Ovary (tissue), 9 donors: ENCODE results near the gene TNIK. TPM values are rescaled to one million over a fixed set of nuclear protein-coding genes. Genes with fewer than 3 reads are reported as not detected.

Experiments used
- DNase-seq, 5 donors: peaks; one replicate each; pipeline ENCODE4 v3.0.0-alpha.2; 2019 to 2020
- H3K27ac ChIP-seq, 2 donors: fragments of 200-600 bp; one replicate each; pipeline versions ENCODE4 v1.5.1 to v1.8.0; 2019 to 2022
- H3K27me3 ChIP-seq: fragments of 200-600 bp; one replicate; pipeline ENCODE4 v1.8.0; 2022
- H3K36me3 ChIP-seq: fragments of 200-600 bp; sonication (generic); one replicate; pipeline ENCODE4 v1.5.1; 2019
- H3K4me1 ChIP-seq: one replicate; pipeline ENCODE4 v1.8.1; 2013; ENCODE audit warnings: mild to moderate bottlenecking, moderate library complexity; ENCODE audit not compliant: insufficient read depth
- H3K4me3 ChIP-seq: fragments of 200-600 bp; sonication (generic); one replicate; pipeline ENCODE4 v1.5.1; 2017
- H3K9me3 ChIP-seq, 2 donors: fragments of 200-600 bp in 1 of 2; sonication (generic) in 1 of 2; one replicate each; pipeline versions ENCODE4 v1.5.1 to v1.8.1; 2013 to 2019; ENCODE audit warnings: mild to moderate bottlenecking in 1 of 2, moderate library complexity in 1 of 2
- EP300 ChIP-seq: sonication (generic); formaldehyde crosslinking; IDR thresholded peaks from one replicate; pipeline ENCODE4 v1.6.1; 2017; ENCODE audit warnings: antibody characterized with exemption
- POLR2A ChIP-seq: fragments of 450-650 bp; IDR thresholded peaks from one replicate; pipeline ENCODE4 v1.6.1; 2017; ENCODE audit warnings: antibody characterized with exemption, mild to moderate bottlenecking, moderate library complexity
- WGBS, 3 donors: extraction: QIAGEN DNeasy Blood & Tissue Kit in 1 of 3; methylation state at CpG; one replicate each; pipeline versions ENCODE4 v1.1.5 to v1.1.7; 2013 to 2017; 5-methylcytosine and 5-hydroxymethylcytosine counted together
- intact Hi-C, 4 donors: fragments of 100-400 bp; cut with DNase I; formaldehyde crosslinking; loops; one replicate each; pipeline versions ENCODE4 v1.11.0 to v1.15.1; 2022 to 2023
- polyA plus RNA-seq, 2 donors: library from polyadenylated mRNA; stranded (reverse); fragments of 200-250 nt in 1 of 2; fragments of 350-450 nt in 1 of 2; fragmentation: Illumina TruSeq in 1 of 2; extraction: RNeasy Lipid Tissue Mini Kit (QIAGEN cat#74804) in 1 of 2; gene quantifications; one replicate each; pipeline ENCODE4 v1.2.3, GENCODE V29; 2013 to 2014
- total RNA-seq, 7 donors: library from RNA; depleted of rRNA in 2 of 7; stranded (reverse); fragments of >200 nt in 2 of 7; fragmentation: NEBNext Ultra II Directional in 3 of 7; extraction: Animal tissue kit (Norgen Biotek cat#: 25700) in 3 of 7; gene quantifications; one replicate each; pipeline versions ENCODE4 v1.1.0 to v1.2.4, GENCODE V29; 2016 to 2023
- TF ChIP-seq, protein P1 (sequence below), 3 donors: fragments of 450-650 bp in 2 of 3; fragments of 200-600 bp in 1 of 3; IDR thresholded peaks; one replicate each; pipeline versions ENCODE4 v1.5.1 to v1.8.0; 2016 to 2022; ENCODE audit warnings: antibody characterized with exemption in 3 of 3, mild to moderate bottlenecking in 1 of 3
- donor health status: DM: no; HTN: no; CAD: no; lungs with moderate emphysema.
- donor health status: DM: no; HTN: no; CAD: no.
- donor health status: Bipolar disorder and iron deficiency.
- donor health status: DM: yes; HTN: yes; CAD: no.
- donor health status: DM: no; HTN: no; CAD: no.
- donor health status: DM: yes; HTN: yes; CAD: no.

The TNIK gene
- total and polyA plus RNA-seq, 9 donors, result 1.1 to 9.5 (median 4.5) TPM

DNA sequence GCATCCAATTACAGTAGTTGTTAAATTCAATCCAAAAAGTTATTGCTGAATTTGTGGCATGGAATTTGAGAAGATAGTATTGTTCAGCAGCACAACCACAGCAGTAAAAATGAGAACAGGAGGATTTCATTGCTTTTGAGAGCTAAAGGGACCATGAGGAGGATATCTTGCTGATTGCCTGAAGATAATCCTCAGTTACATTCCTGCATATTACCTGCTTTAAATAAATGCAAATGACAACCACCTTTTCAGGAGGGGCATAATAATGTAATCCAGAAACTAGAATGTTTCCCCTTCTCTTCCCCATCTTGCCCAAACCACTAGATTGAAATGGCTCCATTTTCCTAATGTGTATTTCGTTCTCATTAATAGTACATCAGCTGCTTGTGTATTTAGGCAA is 398.5 kb downstream of the TNIK start:
- TF ChIP-seq POLR2A (no peak), EP300 (no peak)
- TF ChIP-seq, protein P1, sequence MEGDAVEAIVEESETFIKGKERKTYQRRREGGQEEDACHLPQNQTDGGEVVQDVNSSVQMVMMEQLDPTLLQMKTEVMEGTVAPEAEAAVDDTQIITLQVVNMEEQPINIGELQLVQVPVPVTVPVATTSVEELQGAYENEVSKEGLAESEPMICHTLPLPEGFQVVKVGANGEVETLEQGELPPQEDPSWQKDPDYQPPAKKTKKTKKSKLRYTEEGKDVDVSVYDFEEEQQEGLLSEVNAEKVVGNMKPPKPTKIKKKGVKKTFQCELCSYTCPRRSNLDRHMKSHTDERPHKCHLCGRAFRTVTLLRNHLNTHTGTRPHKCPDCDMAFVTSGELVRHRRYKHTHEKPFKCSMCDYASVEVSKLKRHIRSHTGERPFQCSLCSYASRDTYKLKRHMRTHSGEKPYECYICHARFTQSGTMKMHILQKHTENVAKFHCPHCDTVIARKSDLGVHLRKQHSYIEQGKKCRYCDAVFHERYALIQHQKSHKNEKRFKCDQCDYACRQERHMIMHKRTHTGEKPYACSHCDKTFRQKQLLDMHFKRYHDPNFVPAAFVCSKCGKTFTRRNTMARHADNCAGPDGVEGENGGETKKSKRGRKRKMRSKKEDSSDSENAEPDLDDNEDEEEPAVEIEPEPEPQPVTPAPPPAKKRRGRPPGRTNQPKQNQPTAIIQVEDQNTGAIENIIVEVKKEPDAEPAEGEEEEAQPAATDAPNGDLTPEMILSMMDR (IDR thresholded peaks at IDR 0.05), result no peak
- Histone ChIP-seq H3K36me3 (no peaks in the 10 kb centered on the region), H3K4me3 (no peak overlapping the region), H3K27ac (no peak overlapping the region), H3K4me1 (no peaks in the 10 kb centered on the region), H3K9me3 (no peaks in the 10 kb centered on the region), H3K27me3 (no peaks in the 10 kb centered on the region)
- intact Hi-C loops, result no loop called here
- no peak for DNase-seq
- WGBS, 3 donors, result 92 to 95% (median 94%) methylated on average over 1 of the region's 1 CpG

DNA sequence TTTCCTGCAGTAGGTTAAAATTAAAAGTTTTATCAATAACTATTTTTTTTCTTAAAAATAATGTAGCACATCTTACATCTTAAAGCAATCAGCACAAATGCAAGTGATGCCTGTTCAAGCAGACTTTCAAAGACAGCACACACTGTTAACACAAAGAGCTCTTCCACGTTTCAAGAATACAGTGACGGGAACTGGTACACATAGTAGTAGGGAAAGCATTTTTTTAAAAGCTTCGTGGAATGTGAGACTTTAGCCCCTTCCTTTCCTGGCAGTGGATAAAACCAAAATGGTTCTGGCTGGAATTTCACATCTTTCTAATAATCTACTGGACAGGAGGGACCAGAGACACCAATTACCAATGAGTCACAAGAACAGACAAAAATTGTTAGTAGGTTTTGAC is 400.2 kb downstream of the TNIK start:
- Histone ChIP-seq H3K36me3 (no peaks in the 10 kb centered on the region), H3K4me3 (no peak overlapping the region), H3K27me3 (no peaks in the 10 kb centered on the region), H3K9me3 (no peaks in the 10 kb centered on the region), H3K27ac (no peak overlapping the region), H3K4me1 (no peaks in the 10 kb centered on the region)
- no peak for DNase-seq
- TF ChIP-seq, protein P1 (IDR thresholded peaks at IDR 0.05), result no peak
- no peak for TF ChIP-seq EP300
- TF ChIP-seq POLR2A, result no peak
- intact Hi-C loops, result loop anchor here in 1 of 4 donors (10.0 kb wide), 1 partner anchor 505 kb away; no protein-coding TSS in a partner anchor
- 74 to 82% (median 79%) methylated on average over 3 of the region's 3 CpGs for WGBS, 3 donors

DNA sequence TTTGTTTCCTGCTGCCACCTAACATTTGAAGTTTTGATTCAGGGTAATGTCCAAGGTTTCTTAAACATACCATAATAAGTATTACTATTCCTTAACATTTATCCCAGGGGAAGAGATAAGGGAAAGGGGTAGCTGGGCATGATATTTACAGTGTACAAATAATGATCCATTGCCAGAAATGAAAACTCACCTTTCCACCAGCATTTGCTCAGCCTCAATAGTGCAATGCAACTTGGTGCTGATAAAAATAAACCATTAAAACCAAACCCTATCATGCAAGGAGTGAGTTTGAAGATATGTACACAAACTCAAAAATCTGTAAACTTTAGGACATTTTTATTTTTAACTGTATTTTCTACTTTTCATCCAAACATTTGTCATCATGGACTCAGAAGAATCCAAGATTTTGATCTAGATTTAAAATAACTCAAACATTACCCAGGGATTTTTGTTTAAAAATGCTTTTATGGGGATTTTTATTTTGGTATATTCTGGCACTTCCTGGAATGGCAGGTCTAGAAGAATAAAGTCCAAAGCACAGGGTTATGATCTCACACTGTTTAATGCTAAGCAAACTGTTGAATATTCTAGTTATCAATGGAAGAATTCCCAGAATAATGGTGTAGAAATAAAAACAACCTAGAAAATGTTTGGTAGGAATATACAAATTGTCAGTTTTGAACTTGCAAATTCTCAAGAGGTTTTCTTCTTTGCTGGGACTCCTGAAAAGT is 401.2 kb downstream of the TNIK start:
- Histone ChIP-seq H3K9me3 (no peaks in the 10 kb centered on the region), H3K4me1 (no peaks in the 10 kb centered on the region), H3K27ac (no peak overlapping the region), H3K4me3 (no peak overlapping the region), H3K27me3 (no peaks in the 10 kb centered on the region), H3K36me3 (no peaks in the 10 kb centered on the region)
- DNase-seq, result no peak
- TF ChIP-seq POLR2A (no peak), EP300 (no peak)
- TF ChIP-seq, protein P1 (IDR thresholded peaks at IDR 0.05), result no peak
- intact Hi-C loops, result loop anchor here in 1 of 4 donors (10.0 kb wide), 1 partner anchor 506 kb away; no protein-coding TSS in a partner anchor

DNA sequence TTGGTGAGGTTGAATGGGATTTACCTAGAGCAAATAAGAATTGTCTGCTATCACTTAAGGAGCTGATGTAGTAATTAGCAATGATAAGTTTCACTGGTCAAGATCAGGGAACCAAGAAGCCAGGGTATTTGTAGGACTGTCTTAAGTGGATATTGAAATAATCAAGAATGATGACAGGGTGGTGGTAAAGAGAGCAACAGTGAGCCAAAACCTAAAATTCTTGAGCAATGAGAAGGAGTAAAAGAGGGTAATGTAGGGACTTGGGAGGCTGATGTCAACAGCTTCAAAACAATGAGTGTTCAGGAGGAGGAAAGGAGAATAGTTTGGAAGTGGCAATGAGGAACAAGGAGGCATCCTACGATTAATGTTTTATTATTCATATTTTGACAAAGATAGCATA is 402.1 kb downstream of the TNIK start:
- H3K27me3 ChIP-seq, result no peaks in the 10 kb centered on the region
- no peak overlapping the region for H3K4me3 ChIP-seq
- WGBS, 3 donors, result 20 to 56% (median 53%) methylated on average over 1 of the region's 1 CpG
- H3K4me1 ChIP-seq, result no peaks in the 10 kb centered on the region
- no peak for DNase-seq
- H3K9me3 ChIP-seq, result no peaks in the 10 kb centered on the region
- intact Hi-C loops, result loop anchor here in 1 of 4 donors (10.0 kb wide), 1 partner anchor 507 kb away; no protein-coding TSS in a partner anchor
- H3K27ac ChIP-seq, result no peak overlapping the region
- H3K36me3 ChIP-seq, result no peaks in the 10 kb centered on the region
- TF ChIP-seq, protein P1 (IDR thresholded peaks at IDR 0.05), result no peak
- TF ChIP-seq EP300 (no peak), POLR2A (no peak)
